SK-N-SH treated with all-trans-retinoic acid at 6 μM for 48 hours (cell line): ENCODE data around the gene DIRAS3.

Source experiments
- ARNTL ChIP-seq: fragments of 450-650 bp; formaldehyde crosslinking; IDR thresholded peaks from 2 replicates; pipeline ENCODE4 v1.5.0; 2020; ENCODE audit warnings: low read depth, mild to moderate bottlenecking, moderate library complexity, borderline replicate concordance
- BACH2 ChIP-seq: fragments of 250-450 bp; sonication (Bioruptor Pico); IDR thresholded peaks from 2 replicates; pipeline ENCODE4 v1.9.0; 2021; ENCODE audit warnings: mild to moderate bottlenecking, borderline replicate concordance
- CREB5 ChIP-seq: fragments of 250-450 bp; sonication (Bioruptor Pico); IDR thresholded peaks from 2 replicates; pipeline ENCODE4 v1.5.1; 2020; ENCODE audit warnings: low read depth, mild to moderate bottlenecking, moderate library complexity
- OSR1 ChIP-seq: fragments of 250-450 bp; sonication (Bioruptor Pico); IDR thresholded peaks from 2 replicates; pipeline ENCODE4 v1.8.0; 2022; ENCODE audit warnings: moderate library complexity, mild to moderate bottlenecking, inconsistent platforms
- PATZ1 ChIP-seq: fragments of 250-450 bp; sonication (Bioruptor Pico); IDR thresholded peaks from 2 replicates; pipeline ENCODE4 v1.8.0; 2020; ENCODE audit warnings: mild to moderate bottlenecking, moderate library complexity, borderline replicate concordance
- POU6F1 ChIP-seq: fragments of 250-450 bp; sonication (Bioruptor Pico); IDR thresholded peaks from 2 replicates; pipeline ENCODE4 v1.8.0; 2021; ENCODE audit warnings: low read depth, mild to moderate bottlenecking, moderate library complexity, borderline replicate concordance
- RARB ChIP-seq: fragments of 250-450 bp; sonication (Bioruptor Pico); IDR thresholded peaks from 2 replicates; pipeline ENCODE4 v1.8.0; 2021; ENCODE audit warnings: mild to moderate bottlenecking, moderate library complexity
- ZFP30 ChIP-seq: fragments of 450-650 bp; formaldehyde crosslinking; IDR thresholded peaks from 2 replicates; pipeline ENCODE4 v1.5.0; 2022; ENCODE audit warnings: mild to moderate bottlenecking, moderate library complexity
- ZNF8 ChIP-seq: fragments of 450-650 bp; formaldehyde crosslinking; IDR thresholded peaks from 2 replicates; pipeline ENCODE4 v1.5.0; 2020; ENCODE audit warnings: mild to moderate bottlenecking, moderate library complexity

- TF ChIP-seq ZFP30 (CRISPR knock-in tag): no peak
- no peak for TF ChIP-seq OSR1 (CRISPR knock-in tag)
- TF ChIP-seq RARB: no peak
- no peak for TF ChIP-seq BACH2 (CRISPR knock-in tag)
- TF ChIP-seq PATZ1 (CRISPR knock-in tag): no peak
- TF ChIP-seq CREB5: no peak
- no peak for TF ChIP-seq ZNF8 (CRISPR knock-in tag)
- no peak for TF ChIP-seq POU6F1 (CRISPR knock-in tag)
- TF ChIP-seq ARNTL (CRISPR knock-in tag): no peak
Observed at GRCh38 chr1:68010090-68010489, 40.3 kb downstream of the DIRAS3 start.
